Adrenal gland (tissue), 5 donors: ENCODE data around the gene ADGB.

ENCODE experiments used
- POLR2A ChIP-seq, 2 donors: fragments of 450-650 bp; IDR thresholded peaks; one replicate each; pipeline ENCODE4 v1.6.1; 2017; ENCODE audit warnings: antibody characterized with exemption in 2 of 2, mild to moderate bottlenecking in 2 of 2, moderate library complexity in 1 of 2
- TF ChIP-seq, protein P1 (sequence below), 6 experiments: fragments of 450-650 bp in 4 of 6; fragments of 200-600 bp in 2 of 6; sonication (generic) in 1 of 6; IDR thresholded peaks; 1 replicate in 5 of 6; 2 replicates in 1 of 6; pipeline versions ENCODE4 v1.5.1 to v1.8.0; 2016 to 2021; ENCODE audit warnings: antibody characterized with exemption in 6 of 6, mild to moderate bottlenecking in 2 of 6, moderate library complexity in 1 of 6
- donor health status: DM: no; HTN: no; CAD: no.

DNA sequence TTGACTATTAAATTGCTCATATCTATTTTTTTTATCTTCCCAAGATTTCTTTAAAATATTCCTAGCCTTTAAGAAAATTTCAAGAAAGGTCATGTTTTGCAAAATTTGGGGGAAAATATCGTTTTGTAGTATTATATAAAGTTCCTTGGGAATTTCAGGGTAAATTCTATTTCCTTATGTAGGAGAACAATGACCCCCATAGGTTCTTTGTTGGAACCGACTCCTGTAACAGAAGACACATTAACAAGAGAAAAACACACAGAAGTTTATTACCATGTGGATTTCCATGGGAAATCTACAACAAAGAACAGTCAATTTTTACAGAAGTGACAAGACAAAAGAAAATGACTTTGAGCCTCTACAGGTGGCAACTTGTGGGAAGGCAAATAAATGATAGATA lies 68.1 kb downstream of the ADGB start:
- TF ChIP-seq, protein P1, sequence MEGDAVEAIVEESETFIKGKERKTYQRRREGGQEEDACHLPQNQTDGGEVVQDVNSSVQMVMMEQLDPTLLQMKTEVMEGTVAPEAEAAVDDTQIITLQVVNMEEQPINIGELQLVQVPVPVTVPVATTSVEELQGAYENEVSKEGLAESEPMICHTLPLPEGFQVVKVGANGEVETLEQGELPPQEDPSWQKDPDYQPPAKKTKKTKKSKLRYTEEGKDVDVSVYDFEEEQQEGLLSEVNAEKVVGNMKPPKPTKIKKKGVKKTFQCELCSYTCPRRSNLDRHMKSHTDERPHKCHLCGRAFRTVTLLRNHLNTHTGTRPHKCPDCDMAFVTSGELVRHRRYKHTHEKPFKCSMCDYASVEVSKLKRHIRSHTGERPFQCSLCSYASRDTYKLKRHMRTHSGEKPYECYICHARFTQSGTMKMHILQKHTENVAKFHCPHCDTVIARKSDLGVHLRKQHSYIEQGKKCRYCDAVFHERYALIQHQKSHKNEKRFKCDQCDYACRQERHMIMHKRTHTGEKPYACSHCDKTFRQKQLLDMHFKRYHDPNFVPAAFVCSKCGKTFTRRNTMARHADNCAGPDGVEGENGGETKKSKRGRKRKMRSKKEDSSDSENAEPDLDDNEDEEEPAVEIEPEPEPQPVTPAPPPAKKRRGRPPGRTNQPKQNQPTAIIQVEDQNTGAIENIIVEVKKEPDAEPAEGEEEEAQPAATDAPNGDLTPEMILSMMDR (IDR thresholded peaks at IDR 0.05) = no peak
- TF ChIP-seq POLR2A (IDR thresholded peaks at IDR 0.05) = no peak
